Aorta (tissue), 5 donors: ENCODE results near the gene LILRB2. TPM values are rescaled to one million over a fixed set of nuclear protein-coding genes. Genes with fewer than 3 reads are reported as not detected.
A peak's percentile ranks its signal among the peaks of the same experiment; 100 is the strongest.

Experiments
- ATAC-seq: fragments of 200-7000 bp; cut with Tn5 transposase; one replicate; pipeline ENCODE4 v1.9.1; 2022; ENCODE audit warnings: moderate library complexity; ENCODE audit not compliant: low FRiP score
- DNase-seq, 2 donors: peaks; one replicate each; pipeline ENCODE4 v3.0.0-alpha.2; 2020
- H3K27ac ChIP-seq, 2 donors: one replicate each; pipeline ENCODE4 v1.5.1; 2013; ENCODE audit warnings: low read length in 2 of 2, mild to moderate bottlenecking in 2 of 2, moderate library complexity in 2 of 2, control low read depth in 1 of 2, inconsistent platforms in 1 of 2, low read depth in 1 of 2
- H3K27me3 ChIP-seq, 2 donors: one replicate each; pipeline ENCODE4 v1.6.1; 2013; ENCODE audit warnings: control low read depth in 1 of 2, low read length in 1 of 2, mild to moderate bottlenecking in 1 of 2, moderate library complexity in 1 of 2; ENCODE audit not compliant: insufficient read depth in 2 of 2, control insufficient read depth in 1 of 2
- H3K36me3 ChIP-seq, 2 donors: one replicate each; pipeline ENCODE4 v1.6.1; 2013; ENCODE audit warnings: control low read depth in 1 of 2, low read length in 1 of 2, mild to moderate bottlenecking in 1 of 2; ENCODE audit not compliant: insufficient read depth in 2 of 2, control insufficient read depth in 1 of 2
- H3K4me1 ChIP-seq, 2 donors: one replicate each; pipeline ENCODE4 v1.6.1; 2013; ENCODE audit warnings: low read length in 2 of 2, control low read depth in 1 of 2, mild to moderate bottlenecking in 1 of 2, moderate library complexity in 1 of 2; ENCODE audit not compliant: insufficient read depth in 2 of 2, control insufficient read depth in 1 of 2
- H3K4me3 ChIP-seq, 2 donors: one replicate each; pipeline ENCODE4 v1.5.1; 2013; ENCODE audit warnings: low read length in 2 of 2, control low read depth in 1 of 2, mild to moderate bottlenecking in 1 of 2
- H3K9me3 ChIP-seq: one replicate; pipeline ENCODE4 v1.6.1; 2013; ENCODE audit warnings: mild to moderate bottlenecking, low read length; ENCODE audit not compliant: control insufficient read depth
- WGBS, 2 donors: extraction: QIAGEN DNeasy Blood & Tissue Kit; methylation state at CpG; one replicate each; pipeline ENCODE4 v1.1.7; 2013; 5-methylcytosine and 5-hydroxymethylcytosine counted together
- intact Hi-C, 2 donors: fragments of 100-400 bp; cut with DNase I; formaldehyde crosslinking; loops; one replicate each; pipeline versions ENCODE4 v1.14.2 to v1.15.0; 2022
- polyA plus RNA-seq, 2 donors: library from polyadenylated mRNA; stranded (reverse); fragments of 200-250 nt; gene quantifications; one replicate each; pipeline ENCODE4 v1.2.3, GENCODE V29; 2013
- total RNA-seq, 2 donors: library from RNA; stranded (reverse); fragmentation: NEBNext Ultra II Directional; extraction: Animal tissue kit (Norgen Biotek cat#: 25700); gene quantifications; one replicate each; pipeline ENCODE4 v1.2.1, GENCODE V29; 2021
- donor health status: healthy with polysubstance abuse.
- donor health status: Bipolar disorder and iron deficiency.
- donor health status: DM: no; HTN: no; CAD: no.
- donor health status: DM: no; HTN: no; CAD: no.
- donor health status: DM: yes; HTN: yes; CAD: no.

LILRB2 gene
- total and polyA plus RNA-seq, 4 donors = 0.38 to 22.7 (median 6.1) TPM

DNA sequence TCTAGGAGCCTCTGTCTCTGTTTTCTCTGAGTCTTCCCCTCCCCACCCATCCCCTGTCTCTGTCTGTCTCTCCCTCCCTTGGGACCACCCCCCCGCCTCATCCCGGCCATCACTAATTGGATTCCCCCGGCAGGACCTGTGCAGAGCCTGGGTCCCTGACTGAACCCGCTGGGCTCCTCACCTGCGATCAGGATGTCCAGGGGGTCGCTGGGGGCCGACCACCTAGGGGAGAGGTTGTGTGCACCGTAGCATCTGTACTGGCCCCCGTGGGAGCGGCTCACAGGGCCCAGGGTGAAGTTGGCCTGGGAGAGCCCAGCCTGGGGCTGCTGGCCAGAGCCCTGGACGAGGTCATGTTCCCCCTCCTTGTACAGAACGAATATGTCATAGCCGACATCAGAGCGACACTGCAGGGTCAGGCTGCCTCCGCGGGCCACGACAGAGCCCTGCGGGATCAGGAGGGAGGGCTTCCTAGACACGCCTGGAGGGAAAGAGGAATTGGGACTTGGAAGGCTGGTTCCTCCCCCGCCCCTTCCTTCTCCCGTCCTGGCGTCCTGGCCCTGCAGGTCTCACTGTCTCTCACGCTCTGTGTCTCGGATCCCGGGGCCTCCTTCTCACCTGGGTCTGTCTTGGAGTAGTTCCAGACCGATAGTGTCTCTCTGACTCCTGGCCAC, 25.7 kb downstream of the LILRB2 start:
- H3K9me3 ChIP-seq = no peaks in the 10 kb centered on the region
- H3K4me1 ChIP-seq = no peaks in the 10 kb centered on the region
- H3K27ac ChIP-seq = no peak overlapping the region
- ATAC-seq (no peak), DNase-seq (peak in 1 of 2 donors; percentile 40)
- H3K4me3 ChIP-seq = no peak overlapping the region
- intact Hi-C loops = no loop called here
- 54 to 56% methylated on average over 24 to 26 of the region's 26 CpGs for WGBS, 2 donors
- H3K36me3 ChIP-seq = no peaks in the 10 kb centered on the region
- H3K27me3 ChIP-seq = no peaks in the 10 kb centered on the region

DNA sequence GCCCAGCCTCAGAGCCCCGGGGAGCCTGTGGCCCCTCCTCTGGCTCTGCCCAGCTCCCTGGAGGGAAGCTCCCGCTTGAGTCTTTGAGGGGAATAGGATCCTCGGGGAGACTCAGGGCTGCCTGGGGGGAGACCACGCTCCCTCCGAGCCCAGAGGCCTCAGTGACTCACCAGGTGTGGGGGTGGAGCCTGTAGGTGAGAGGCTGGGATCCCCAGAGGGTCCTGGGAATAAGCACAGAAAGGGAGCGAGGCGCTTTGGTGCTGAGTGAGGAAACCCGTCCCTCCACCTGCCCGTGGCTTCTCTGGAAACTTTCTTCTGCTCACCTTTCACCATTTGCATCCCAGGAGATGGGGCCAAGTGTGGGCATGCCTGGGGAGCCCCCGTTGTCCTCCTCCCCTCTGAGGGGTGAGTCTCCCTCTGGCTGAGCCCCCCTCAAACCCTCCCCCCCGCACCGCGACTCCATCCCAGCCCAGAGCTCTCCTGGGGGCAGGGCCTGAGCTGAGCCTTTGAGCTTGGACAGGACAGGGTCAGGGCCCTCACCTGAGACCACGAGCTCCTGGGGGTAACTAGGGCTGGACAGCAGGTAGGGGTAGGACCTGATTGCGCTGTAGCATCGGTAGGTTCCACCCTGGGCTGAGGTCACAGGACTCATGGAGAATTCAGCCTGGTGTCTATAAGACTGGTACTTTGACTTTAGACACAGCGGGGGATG, 26.6 kb downstream of the LILRB2 start:
- no peak for DNase-seq

GRCh38 chr19:54253331-54254194, 27.3 kb downstream of the LILRB2 start:
- Histone ChIP-seq H3K9me3 (no peaks in the 10 kb centered on the region), H3K27me3 (no peaks in the 10 kb centered on the region), H3K4me3 (no peak overlapping the region), H3K27ac (no peak overlapping the region), H3K4me1 (no peaks in the 10 kb centered on the region), H3K36me3 (no peaks in the 10 kb centered on the region)
- intact Hi-C loops = no loop called here
- ATAC-seq (no peak), DNase-seq (no peak)
- WGBS, 2 donors = 57 to 59% methylated on average over 18 to 23 of the region's 23 CpGs

More for the DNA sequence above, 26.6 kb downstream of the LILRB2 start:
- Histone ChIP-seq H3K27me3 (no peaks in the 10 kb centered on the region), H3K4me3 (no peak overlapping the region), H3K4me1 (no peaks in the 10 kb centered on the region), H3K27ac (no peak overlapping the region), H3K9me3 (no peaks in the 10 kb centered on the region), H3K36me3 (no peaks in the 10 kb centered on the region)
- 51 to 52% methylated on average over 17 of the region's 17 CpGs for WGBS, 2 donors
- intact Hi-C loops = no loop called here
- no peak for ATAC-seq

DNA sequence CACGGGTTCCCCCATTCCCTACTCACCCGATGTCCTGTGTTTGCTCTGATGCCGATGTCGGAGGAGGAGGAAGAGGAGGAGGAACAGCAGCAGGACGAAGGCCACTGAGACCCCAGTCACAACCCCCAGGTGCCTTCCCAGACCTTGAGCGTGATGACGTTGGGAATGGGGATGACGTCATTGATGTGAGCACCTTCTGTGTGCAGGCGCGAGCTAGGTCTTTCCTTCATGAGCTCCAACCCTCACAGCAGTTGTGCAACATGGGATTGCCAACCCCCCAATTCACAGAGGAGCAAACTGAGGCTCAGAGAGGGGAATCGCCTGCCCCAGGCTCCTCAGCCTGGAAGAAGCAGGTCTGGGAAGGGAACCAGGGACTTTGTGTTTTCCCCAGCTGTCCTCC, 28.1 kb downstream of the LILRB2 start:
- no peaks in the 10 kb centered on the region for H3K9me3 ChIP-seq
- no peaks in the 10 kb centered on the region for H3K27me3 ChIP-seq
- ATAC-seq = no peak
- H3K27ac ChIP-seq = no peak overlapping the region
- no peak overlapping the region for H3K4me3 ChIP-seq
- WGBS, 2 donors = 80 to 83% methylated on average over 11 of the region's 11 CpGs
- H3K4me1 ChIP-seq = no peaks in the 10 kb centered on the region
- intact Hi-C loops = no loop called here
- DNase-seq = no peak
- no peaks in the 10 kb centered on the region for H3K36me3 ChIP-seq

DNA sequence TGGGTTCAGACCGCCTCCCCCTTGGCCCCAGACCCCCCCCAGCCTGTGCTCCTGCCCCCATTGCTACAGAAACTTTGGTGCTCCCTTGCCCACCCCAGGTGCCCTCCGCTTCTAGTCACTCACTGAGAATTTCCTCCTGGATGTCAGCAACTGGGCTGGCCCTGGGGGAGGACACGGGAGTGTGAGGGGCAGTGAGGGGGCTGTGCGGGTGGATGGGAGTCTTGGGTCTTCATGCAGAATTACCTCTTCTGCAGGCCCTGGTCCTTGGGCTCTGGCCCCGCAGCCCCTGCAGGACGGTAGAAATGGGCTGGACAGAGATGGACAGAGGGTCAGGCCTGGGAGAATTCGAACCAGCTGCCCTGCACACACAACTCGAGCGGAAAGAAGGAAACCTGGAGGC, 28.7 kb downstream of the LILRB2 start:
- Histone ChIP-seq H3K36me3 (no peaks in the 10 kb centered on the region), H3K4me3 (no peak overlapping the region), H3K9me3 (no peaks in the 10 kb centered on the region), H3K4me1 (no peaks in the 10 kb centered on the region), H3K27ac (no peak overlapping the region), H3K27me3 (no peaks in the 10 kb centered on the region)
- 63 to 69% methylated on average over 9 of the region's 9 CpGs for WGBS, 2 donors
- intact Hi-C loops = no loop called here
- DNase-seq (no peak), ATAC-seq (no peak)

- Histone ChIP-seq H3K9me3 (peaks cover 3% of the 10 kb centered on the region), H3K27me3 (no peaks in the 10 kb centered on the region), H3K27ac (no peak overlapping the region), H3K4me3 (no peak overlapping the region), H3K36me3 (no peaks in the 10 kb centered on the region), H3K4me1 (no peaks in the 10 kb centered on the region)
- ATAC-seq = peak; percentile 52
- intact Hi-C loops = no loop called here
- DNase-seq = peak in 1 of 2 donors; percentile 78
- WGBS, 2 donors = 63 to 64% methylated on average over 8 of the region's 8 CpGs
These were observed 32.8 kb downstream of the LILRB2 start for GRCh38 chr19:54248016-54248601.

DNA sequence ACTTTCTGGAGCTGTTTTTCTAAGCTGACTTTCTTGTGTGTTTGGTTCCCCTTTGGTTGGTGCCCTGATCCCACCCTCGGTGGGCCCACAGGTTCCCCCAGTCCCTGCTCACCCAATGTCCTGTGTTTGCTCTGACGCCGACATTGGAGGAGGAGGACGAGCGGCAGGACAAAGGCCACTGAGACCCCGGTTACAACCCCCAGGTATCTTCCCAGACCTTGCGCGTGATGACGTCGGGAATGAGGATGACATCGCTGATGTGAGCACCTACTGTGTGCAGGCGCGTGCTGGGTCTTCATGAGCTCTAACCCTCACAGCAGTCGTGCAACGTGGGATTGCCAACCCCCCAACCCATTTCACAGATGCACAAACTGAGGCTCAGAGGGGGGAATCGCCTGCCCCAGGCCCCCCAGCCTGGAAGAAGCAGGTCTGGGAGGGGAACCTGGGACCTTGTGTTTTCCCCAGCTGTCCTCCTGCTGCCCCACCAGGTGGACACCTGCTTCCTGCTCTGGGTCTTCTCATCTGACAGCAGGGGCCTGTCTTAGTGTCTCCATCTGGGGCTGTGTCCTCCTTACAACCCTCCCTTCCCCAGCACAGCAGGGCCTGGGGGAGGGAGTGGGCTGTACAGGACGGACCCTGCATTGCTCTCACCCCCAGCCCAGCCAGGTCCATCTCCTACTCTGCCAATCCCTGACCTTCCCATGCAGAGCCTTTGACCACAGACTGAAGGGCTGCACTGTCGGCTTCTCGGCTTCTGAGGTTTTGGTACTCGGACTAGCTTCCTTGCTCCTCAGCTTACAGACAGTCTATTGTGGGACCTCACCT, 33.6 kb downstream of the LILRB2 start:
- WGBS, 2 donors = 80 to 81% methylated on average over 20 of the region's 20 CpGs
- Histone ChIP-seq H3K4me3 (no peak overlapping the region), H3K27ac (no peak overlapping the region), H3K4me1 (no peaks in the 10 kb centered on the region), H3K27me3 (no peaks in the 10 kb centered on the region), H3K36me3 (no peaks in the 10 kb centered on the region), H3K9me3 (peaks cover 3% of the 10 kb centered on the region)
- ATAC-seq (no peak), DNase-seq (no peak)
- intact Hi-C loops = no loop called here

GRCh38 chr19:54245936-54246335, 35.0 kb downstream of the LILRB2 start:
- no peaks in the 10 kb centered on the region for H3K36me3 ChIP-seq
- ATAC-seq = no peak
- no peak for DNase-seq
- H3K4me3 ChIP-seq = no peak overlapping the region
- no peak overlapping the region for H3K27ac ChIP-seq
- no peaks in the 10 kb centered on the region for H3K27me3 ChIP-seq
- no peaks in the 10 kb centered on the region for H3K4me1 ChIP-seq
- 71 to 80% methylated on average over 3 of the region's 3 CpGs for WGBS, 2 donors
- peaks cover 3% of the 10 kb centered on the region for H3K9me3 ChIP-seq
- intact Hi-C loops = no loop called here
